IMR-90 (cell line): Measurements from ENCODE around the gene CYTH2. TPM values are rescaled to one million over a fixed set of nuclear protein-coding genes. Genes with fewer than 3 reads are reported as not detected.
A peak's percentile ranks its signal among the peaks of the same experiment; 100 is the strongest.

Experiments used
- ATAC-seq: fragments of 200-7000 bp; cut with Tn5 transposase; 2 replicates; pipeline ENCODE4 v1.9.1; 2020; ENCODE audit warnings: low read depth, mild to moderate bottlenecking, moderate library complexity
- BruUV-seq: library from RNA; stranded (reverse); fragments of 400-500 nt; replicated peaks from 2 replicates; lab custom pipeline; 2021; lab: Mats Ljungman, UMichigan
- CTCF ChIA-PET: fragments of 300-600 bp; formaldehyde crosslinking; extraction: SDS; loops from one replicate; lab custom pipeline; 2021; ENCODE audit warnings: antibody characterized with exemption; lab: Yijun Ruan, JAX
- POLR2A ChIA-PET: fragments of 300-600 bp; sonication (Branson Sonifier 250); formaldehyde crosslinking; loops from one replicate; lab custom pipeline; 2022; ENCODE audit warnings: antibody characterized with exemption; ENCODE audit not compliant: unreplicated experiment; lab: Charles Lee
- DNase-seq: peaks from one replicate; pipeline ENCODE4 v3.0.0; 2013
- H2AFZ ChIP-seq: replicated peaks from 2 replicates; pipeline ENCODE3; 2013; ENCODE audit warnings: low read length, mild to moderate bottlenecking; ENCODE audit not compliant: poor library complexity
- H2AK5ac ChIP-seq: 2 replicates; pipeline ENCODE4 v1.6.1; 2013; ENCODE audit warnings: low read depth, low read length, inconsistent platforms
- H2AK9ac ChIP-seq: replicated peaks from 2 replicates; pipeline ENCODE3; 2013; ENCODE audit warnings: mild to moderate bottlenecking, low read depth, low read length, moderate library complexity; ENCODE audit not compliant: poor library complexity
- H2BK120ac ChIP-seq: 2 replicates; pipeline ENCODE4 v1.6.1; 2013; ENCODE audit warnings: low read depth, low read length, inconsistent platforms
- H2BK15ac ChIP-seq: 3 replicates; pipeline ENCODE4 v1.6.1; 2013; ENCODE audit warnings: low read depth, low read length, inconsistent platforms
- H2BK20ac ChIP-seq: 2 replicates; pipeline ENCODE4 v1.6.1; 2013; ENCODE audit warnings: low read depth, mild to moderate bottlenecking, inconsistent platforms, low read length, moderate library complexity
- H2BK5ac ChIP-seq: 2 replicates; pipeline ENCODE4 v1.6.1; 2013; ENCODE audit warnings: mild to moderate bottlenecking, low read depth, low read length, inconsistent platforms; ENCODE audit not compliant: poor library complexity, severe bottlenecking
- H3K14ac ChIP-seq: replicated peaks from 2 replicates; pipeline ENCODE4 v1.6.1; 2013; ENCODE audit warnings: low read depth, low read length, inconsistent platforms
- H3K18ac ChIP-seq: 2 replicates; pipeline ENCODE4 v1.6.1; 2013; ENCODE audit warnings: low read depth, low read length, control low read depth
- H3K23ac ChIP-seq: 2 replicates; pipeline ENCODE4 v1.6.1; 2013; ENCODE audit warnings: low read depth, low read length, inconsistent platforms
- H3K27ac ChIP-seq: 2 replicates; pipeline ENCODE4 v1.5.1; 2013; ENCODE audit warnings: mild to moderate bottlenecking, control low read depth, low read length; ENCODE audit not compliant: insufficient read depth
- H3K27me3 ChIP-seq: 2 replicates; pipeline ENCODE4 v1.6.1; 2013; ENCODE audit warnings: low read length; ENCODE audit not compliant: control insufficient read depth, insufficient read depth
- H3K36me3 ChIP-seq: 2 replicates; pipeline ENCODE4 v1.6.1; 2013; ENCODE audit warnings: low read length, mixed read lengths; ENCODE audit not compliant: control insufficient read depth, insufficient read depth
- H3K4ac ChIP-seq: 2 replicates; pipeline ENCODE4 v1.6.1; 2013; ENCODE audit warnings: low read depth, low read length, inconsistent platforms
- H3K4me1 ChIP-seq: 2 replicates; pipeline ENCODE4 v1.6.1; 2013; ENCODE audit warnings: low read length, mixed read lengths; ENCODE audit not compliant: control insufficient read depth, insufficient read depth
- H3K4me2 ChIP-seq: 2 replicates; pipeline ENCODE4 v1.6.1; 2013; ENCODE audit warnings: low read depth, mild to moderate bottlenecking, control low read depth, low read length, moderate library complexity
- H3K4me3 ChIP-seq: 2 replicates; pipeline ENCODE4 v1.5.1; 2013; ENCODE audit warnings: low read depth, mild to moderate bottlenecking, control low read depth, low read length, moderate library complexity; ENCODE audit not compliant: insufficient read depth
- H3K56ac ChIP-seq: 2 replicates; pipeline ENCODE4 v1.6.1; 2013; ENCODE audit warnings: low read length, inconsistent platforms; ENCODE audit not compliant: insufficient read depth; ENCODE audit errors: extremely low read depth
- H3K79me1 ChIP-seq, 2 experiments: 2 replicates each; pipeline ENCODE4 v1.6.1; 2013; ENCODE audit warnings: low read length in 2 of 2, inconsistent platforms in 1 of 2, low read depth in 1 of 2
- H3K9ac ChIP-seq: 2 replicates; pipeline ENCODE4 v1.6.1; 2013; ENCODE audit warnings: low read depth, low read length, control low read depth
- H3K9me1 ChIP-seq: 2 replicates; pipeline ENCODE4 v1.6.1; 2013; ENCODE audit warnings: low read length, inconsistent platforms; ENCODE audit not compliant: insufficient read depth
- H3K9me3 ChIP-seq: 2 replicates; pipeline ENCODE4 v1.6.1; 2013; ENCODE audit warnings: low read length; ENCODE audit not compliant: control insufficient read depth, insufficient read depth
- H4K20me1 ChIP-seq: 2 replicates; pipeline ENCODE4 v1.6.1; 2013; ENCODE audit warnings: low read length, inconsistent platforms; ENCODE audit not compliant: insufficient read depth
- H4K5ac ChIP-seq: 2 replicates; pipeline ENCODE4 v1.6.1; 2013; ENCODE audit warnings: mild to moderate bottlenecking, low read depth, low read length, control low read depth
- H4K8ac ChIP-seq, 2 experiments: 2 replicates each; pipeline ENCODE4 v1.6.1; 2013; ENCODE audit warnings: low read depth in 2 of 2, low read length in 2 of 2, control low read depth in 1 of 2, inconsistent platforms in 1 of 2
- H4K91ac ChIP-seq: 2 replicates; pipeline ENCODE4 v1.6.1; 2013; ENCODE audit warnings: low read depth, low read length, inconsistent platforms; ENCODE audit not compliant: insufficient read depth
- CHD1 ChIP-seq: IDR thresholded peaks from 2 replicates; pipeline ENCODE4 v1.6.1; 2012; ENCODE audit warnings: low read depth, low read length, improper control_type of control experiment
- ELK1 ChIP-seq: fragments of 150-350 bp; IDR thresholded peaks from 2 replicates; pipeline ENCODE4 v1.6.1; 2016; ENCODE audit warnings: low read depth, mild to moderate bottlenecking, low read length, moderate library complexity, borderline replicate concordance
- POLR2A ChIP-seq: IDR thresholded peaks from 2 replicates; pipeline ENCODE4 v1.6.1; 2012; ENCODE audit warnings: mild to moderate bottlenecking, low read depth, low read length
- RAD21 ChIP-seq: IDR thresholded peaks from 2 replicates; pipeline ENCODE4 v1.6.1; 2012; ENCODE audit warnings: low read length, improper control_type of control experiment
- USF2 ChIP-seq: fragments of 150-350 bp; IDR thresholded peaks from 2 replicates; pipeline ENCODE4 v1.6.1; 2017; ENCODE audit warnings: mild to moderate bottlenecking, antibody characterized with exemption, low read length, low read depth
- WGBS, 2 experiments: methylation state at CpG; one replicate each; pipeline versions ENCODE4 v1.1.5 to v1.1.7; 2013; ENCODE audit warnings: missing lambda C conversion rate in 2 of 2; ENCODE audit not compliant: insufficient read length in 1 of 2; ENCODE audit errors: extremely low coverage in 2 of 2; 5-methylcytosine and 5-hydroxymethylcytosine counted together
- dilution Hi-C: fragments of 300-500 bp; cut with HindIII; formaldehyde crosslinking; loops from one replicate; pipeline ENCODE4 v1.14.3; 2018; ENCODE audit warnings: low sequenced_read_pairs; ENCODE audit not compliant: unreplicated experiment
- in situ Hi-C: fragments of 300-500 bp; cut with MboI; formaldehyde crosslinking; loops from 3 replicates; pipeline ENCODE4 v1.14.3; 2019; ENCODE audit warnings: low sequenced_read_pairs, inconsistent platforms, mixed read lengths
- intact Hi-C: fragments of 100-400 bp; cut with micrococcal nuclease; formaldehyde crosslinking; loops from 2 replicates; pipeline ENCODE4 v1.10.0; 2022
- polyA plus RNA-seq, 3 experiments: library from polyadenylated mRNA; depleted of rRNA; stranded (reverse); fragments of >200 nt; gene quantifications; 2 replicates each; pipeline ENCODE4 v1.2.3, GENCODE V29; 2012; ENCODE audit warnings: low replicate concordance in 1 of 3
- total RNA-seq: library from RNA; depleted of rRNA; stranded (reverse); fragments of >200 nt; gene quantifications from 2 replicates; pipeline ENCODE4 v1.2.3, GENCODE V29; 2012

The CYTH2 gene
- total and polyA plus RNA-seq, 2 of the 4 experiments (the other 2 are of a cell fraction): 35.8 to 62.0 TPM

GRCh38 chr19:48484247-48484893 lies 15.2 kb downstream of the CYTH2 start:
- no peak overlapping the region for H2BK20ac ChIP-seq
- no peak overlapping the region for H4K8ac ChIP-seq
- ChIA-PET POLR2A (no interaction called here), CTCF (no interaction called here)
- no peak for ATAC-seq
- H3K9ac ChIP-seq: no peak overlapping the region
- no peak overlapping the region for H3K23ac ChIP-seq
- no peaks in the 10 kb centered on the region for H3K9me3 ChIP-seq
- H4K91ac ChIP-seq: no peak overlapping the region
- H3K9me1 ChIP-seq: peaks cover 22% of the 10 kb centered on the region
- no peak overlapping the region for H2AFZ ChIP-seq
- H3K4me2 ChIP-seq: no peak overlapping the region
- H3K18ac ChIP-seq: no peak overlapping the region
- no peak overlapping the region for H2BK120ac ChIP-seq
- H2BK15ac ChIP-seq: no peak overlapping the region
- 84% methylated on average over 5 of the region's 16 CpGs; no CpG with 5 or more reads in 1 of the 2 experiments for WGBS, 2 experiments
- in situ Hi-C loops (no loop called here), dilution Hi-C loops (no loop called here), intact Hi-C loops (no loop called here)
- H3K27me3 ChIP-seq: no peaks in the 10 kb centered on the region
- peaks cover 27% of the 10 kb centered on the region for H3K4me1 ChIP-seq
- no peak overlapping the region for H3K14ac ChIP-seq
- H2AK9ac ChIP-seq: peak overlapping the region; percentile 1
- no peak for DNase-seq
- no peak overlapping the region for H3K4me3 ChIP-seq
- peaks cover 20% of the 10 kb centered on the region for H4K20me1 ChIP-seq
- no peak overlapping the region for H4K5ac ChIP-seq
- H2BK5ac ChIP-seq: no peak overlapping the region
- peaks cover 0 to 9% of the 10 kb centered on the region in 2 experiments; a peak in 1 of 4 replicates for H3K79me1 ChIP-seq
- peaks cover 6% of the 10 kb centered on the region; the same call in 1 of the 2 replicates for H3K36me3 ChIP-seq
- no peak overlapping the region for H3K27ac ChIP-seq
- no peak overlapping the region for H3K56ac ChIP-seq
- no peak for TF ChIP-seq RAD21
- TF ChIP-seq ELK1: no peak
- peak; percentile 42; the same call in 1 of the 2 replicates for TF ChIP-seq POLR2A
- TF ChIP-seq USF2: no peak
- no peak for TF ChIP-seq CHD1
- H3K4ac ChIP-seq: no peak overlapping the region
- H2AK5ac ChIP-seq: 0 out of 2 replicates have a peak overlapping the region, but pooled peaks have one; percentile 39
- no TSS peak for BruUV-seq
